Measurements from ENCODE around the gene TGFBI. TPM values are rescaled to one million over a fixed set of nuclear protein-coding genes. Genes with fewer than 3 reads are reported as not detected.

Gene TGFBI
- total RNA-seq, 1 donor from 2014 or later, result 620 TPM

GRCh38 chr5:135991429-135991828, 37.4 kb upstream of the TGFBI start:
- Mint-ChIP-seq H3K27me3 (ENCODE audit: low read depth) (no peaks in the 10 kb centered on the region), H3K4me3 (ENCODE audit: unreplicated experiment) (no peak overlapping the region), H3K27ac (ENCODE audit: unreplicated experiment) (no peak overlapping the region), H3K4me1 (ENCODE audit: low read depth) (peaks cover 53% of the 10 kb centered on the region), H3K9me3 (ENCODE audit: low read depth) (peaks cover 13% of the 10 kb centered on the region), H3K36me3 (ENCODE audit: low read depth) (no peaks in the 10 kb centered on the region)
- TF ChIP-seq CTCF (IDR thresholded peaks at IDR 0.05), result no peak
- no peak for DNase-seq (ENCODE audit: low spot score)

- Mint-ChIP-seq H3K27ac (ENCODE audit: unreplicated experiment) (peak overlapping the region; percentile 85), H3K9me3 (ENCODE audit: low read depth) (peaks cover 10% of the 10 kb centered on the region), H3K4me3 (ENCODE audit: unreplicated experiment) (no peak overlapping the region), H3K36me3 (ENCODE audit: low read depth) (no peaks in the 10 kb centered on the region), H3K27me3 (ENCODE audit: low read depth) (no peaks in the 10 kb centered on the region), H3K4me1 (ENCODE audit: low read depth) (peaks cover 49% of the 10 kb centered on the region)
- no peak for DNase-seq (ENCODE audit: low spot score)
- TF ChIP-seq CTCF (IDR thresholded peaks at IDR 0.05), result no peak
Measured at GRCh38 chr5:135993335-135993879, 35.4 kb upstream of the TGFBI start.

- Mint-ChIP-seq H3K4me3 (ENCODE audit: unreplicated experiment) (no peak overlapping the region), H3K36me3 (ENCODE audit: low read depth) (no peaks in the 10 kb centered on the region), H3K4me1 (ENCODE audit: low read depth) (peaks cover 53% of the 10 kb centered on the region), H3K9me3 (ENCODE audit: low read depth) (peaks cover 5% of the 10 kb centered on the region), H3K27me3 (ENCODE audit: low read depth) (no peaks in the 10 kb centered on the region), H3K27ac (ENCODE audit: unreplicated experiment) (peak overlapping the region; percentile 85)
- TF ChIP-seq CTCF (IDR thresholded peaks at IDR 0.05), result no peak
- no peak for DNase-seq (ENCODE audit: low spot score)
Measured at GRCh38 chr5:135993880-135994636, 34.7 kb upstream of the TGFBI start.

GRCh38 chr5:135995976-135996375, 32.8 kb upstream of the TGFBI start:
- Mint-ChIP-seq H3K4me1 (ENCODE audit: low read depth) (peaks cover 71% of the 10 kb centered on the region), H3K4me3 (ENCODE audit: unreplicated experiment) (no peak overlapping the region), H3K9me3 (ENCODE audit: low read depth) (no peaks in the 10 kb centered on the region), H3K27ac (ENCODE audit: unreplicated experiment) (peak overlapping the region; percentile 89), H3K36me3 (ENCODE audit: low read depth) (no peaks in the 10 kb centered on the region), H3K27me3 (ENCODE audit: low read depth) (no peaks in the 10 kb centered on the region)
- no peak for TF ChIP-seq CTCF (IDR thresholded peaks at IDR 0.05)
- DNase-seq (ENCODE audit: low spot score), result no peak

GRCh38 chr5:135996611-135997010, 32.2 kb upstream of the TGFBI start:
- Mint-ChIP-seq H3K36me3 (ENCODE audit: low read depth) (no peaks in the 10 kb centered on the region), H3K27ac (ENCODE audit: unreplicated experiment) (peak overlapping the region; percentile 89), H3K4me1 (ENCODE audit: low read depth) (peaks cover 74% of the 10 kb centered on the region), H3K27me3 (ENCODE audit: low read depth) (no peaks in the 10 kb centered on the region), H3K9me3 (ENCODE audit: low read depth) (no peaks in the 10 kb centered on the region), H3K4me3 (ENCODE audit: unreplicated experiment) (peak overlapping the region; percentile 27)
- no peak for TF ChIP-seq CTCF (IDR thresholded peaks at IDR 0.05)
- no peak for DNase-seq (ENCODE audit: low spot score)

Measured in chondrocyte (in vitro differentiated cells).